Fibroblast of lung (primary cell): ENCODE data around the gene PRDX5. TPM values are rescaled to one million over a fixed set of nuclear protein-coding genes. Genes with fewer than 3 reads are reported as not detected.

ENCODE experiments used
- DNase-seq, 2 donors: peaks; one replicate each; pipeline versions ENCODE4 v3.0.0 to v3.0.0-alpha.2; 2010; ENCODE audit warnings: low read depth in 2 of 2
- H2AFZ ChIP-seq: 2 replicates; pipeline ENCODE4 v1.5.1; 2012; ENCODE audit warnings: low read length, control low read depth, inconsistent platforms
- H3K27ac ChIP-seq: 2 replicates; pipeline ENCODE4 v1.5.1; 2011; ENCODE audit warnings: low read length, control low read depth; ENCODE audit not compliant: insufficient read depth
- H3K27me3 ChIP-seq: 2 replicates; pipeline ENCODE4 v1.5.1; 2011; ENCODE audit warnings: mild to moderate bottlenecking, low read length; ENCODE audit not compliant: control insufficient read depth, insufficient read depth
- H3K36me3 ChIP-seq: 2 replicates; pipeline ENCODE4 v1.5.1; 2011; ENCODE audit warnings: low read length; ENCODE audit not compliant: control insufficient read depth, insufficient read depth
- H3K4me1 ChIP-seq: 2 replicates; pipeline ENCODE4 v1.5.1; 2011; ENCODE audit warnings: low read length; ENCODE audit not compliant: control insufficient read depth, insufficient read depth; ENCODE audit errors: extremely low read depth
- H3K4me2 ChIP-seq: 2 replicates; pipeline ENCODE4 v1.5.1; 2011; ENCODE audit warnings: low read length, control low read depth; ENCODE audit not compliant: insufficient read depth; ENCODE audit errors: extremely low read depth
- H3K4me3 ChIP-seq, 4 experiments: fragments of 200-600 bp in 1 of 4; sonication (generic) in 1 of 4; replicated peaks in 1 of 4; 2 replicates each; pipeline ENCODE4 v1.5.1; 2011 to 2016; ENCODE audit warnings: low read length in 4 of 4, low read depth in 3 of 4, mild to moderate bottlenecking in 3 of 4, control low read depth in 2 of 4, inconsistent platforms in 1 of 4, mixed read lengths in 1 of 4; ENCODE audit not compliant: insufficient read depth in 1 of 4; ENCODE audit errors: control extremely low read depth in 1 of 4
- H3K79me2 ChIP-seq: 2 replicates; pipeline ENCODE4 v1.5.1; 2012; ENCODE audit warnings: mild to moderate bottlenecking, low read length, inconsistent platforms; ENCODE audit not compliant: control insufficient read depth, insufficient read depth
- H3K9ac ChIP-seq: 2 replicates; pipeline ENCODE4 v1.5.1; 2011; ENCODE audit warnings: mild to moderate bottlenecking, low read length, control low read depth; ENCODE audit not compliant: insufficient read depth
- H3K9me3 ChIP-seq: 2 replicates; pipeline ENCODE4 v1.5.1; 2012; ENCODE audit warnings: low read depth, low read length; ENCODE audit not compliant: control insufficient read depth, insufficient read depth
- H4K20me1 ChIP-seq: 2 replicates; pipeline ENCODE4 v1.5.1; 2011; ENCODE audit warnings: low read length; ENCODE audit not compliant: control insufficient read depth, insufficient read depth; ENCODE audit errors: extremely low read depth
- CTCF ChIP-seq, 2 donors: IDR thresholded peaks in 1 of 2; conservative IDR thresholded peaks in 1 of 2; 1 replicate in 1 of 2; 2 replicates in 1 of 2; pipeline ENCODE4 v1.5.1; 2011 to 2012; ENCODE audit warnings: low read length in 2 of 2, control low read depth in 1 of 2, inconsistent platforms in 1 of 2, low read depth in 1 of 2, mild to moderate bottlenecking in 1 of 2
- EZH2 ChIP-seq: IDR thresholded peaks from 2 replicates; pipeline ENCODE4 v1.5.1; 2012; ENCODE audit warnings: low read length, control low read depth, mild to moderate bottlenecking; ENCODE audit errors: missing control alignments
- polyA plus RNA-seq, 2 donors: library from polyadenylated mRNA; depleted of rRNA in 1 of 2; stranded (reverse) in 1 of 2; unstranded in 1 of 2; fragments of >200 nt; gene quantifications; 2 replicates each; pipeline ENCODE4 v1.2.1, GENCODE V29; 2011 to 2012; ENCODE audit warnings: missing spikeins in 1 of 2
- total RNA-seq: library from RNA; depleted of rRNA; stranded (reverse); fragments of >200 nt; gene quantifications from 2 replicates; pipeline ENCODE4 v1.2.1, GENCODE V29; 2014

Gene PRDX5
- total and polyA plus RNA-seq, 2 donors (not counting 1 experiment from before 2014, with no cell fraction given) = 319 to 431 TPM

- Histone ChIP-seq H2AFZ (peak overlapping the region; percentile 60), H3K4me1 (peaks cover 5% of the 10 kb centered on the region), H3K4me3 (peak overlapping the region in 2 of 4 experiments; percentile 9 to 51), H3K27me3 (no peaks in the 10 kb centered on the region), H3K4me2 (peak overlapping the region; percentile 58), H3K36me3 (no peaks in the 10 kb centered on the region), H3K79me2 (no peaks in the 10 kb centered on the region), H3K9me3 (no peaks in the 10 kb centered on the region), H3K9ac (peak overlapping the region; percentile 48), H3K27ac (peak overlapping the region; percentile 38), H4K20me1 (no peaks in the 10 kb centered on the region)
- no peak for TF ChIP-seq EZH2
- TF ChIP-seq CTCF (conservative IDR thresholded peaks at IDR 0.05 in 1 of 2, IDR thresholded peaks at IDR 0.05 in 1 of 2; ENCODE audit: low read depth in 1 of 2, low read length in 2 of 2) = peak; percentile 9 to 35
- DNase-seq = peak; percentile 82 to 84
Measured at GRCh38 chr11:64341851-64342791, 24.2 kb downstream of the PRDX5 start.

GRCh38 chr11:64342869-64343745 lies 25.2 kb downstream of the PRDX5 start:
- no peaks in the 10 kb centered on the region for H4K20me1 ChIP-seq
- no peak for DNase-seq
- no peaks in the 10 kb centered on the region for H3K9me3 ChIP-seq
- no peak for TF ChIP-seq EZH2
- TF ChIP-seq CTCF (conservative IDR thresholded peaks at IDR 0.05 in 1 of 2, IDR thresholded peaks at IDR 0.05 in 1 of 2; ENCODE audit: low read depth in 1 of 2, low read length in 2 of 2) = no peak
- peaks cover 5% of the 10 kb centered on the region for H3K4me1 ChIP-seq
- no peaks in the 10 kb centered on the region for H3K27me3 ChIP-seq
- no peaks in the 10 kb centered on the region for H3K79me2 ChIP-seq
- no peak overlapping the region for H3K27ac ChIP-seq
- H3K4me2 ChIP-seq = no peak overlapping the region
- no peak overlapping the region for H2AFZ ChIP-seq
- H3K36me3 ChIP-seq = no peaks in the 10 kb centered on the region
- no peak overlapping the region for H3K9ac ChIP-seq
- no peak overlapping the region for H3K4me3 ChIP-seq
